Breast epithelium (tissue), 3 donors: ENCODE data around the gene RBBP6.
"Not testable (repeated sequence)": the region's sequence is repeated elsewhere in the genome, so short reads cannot be mapped to it uniquely, and the experiment has no call there.

Experiments used
- POLR2A ChIP-seq: fragments of 450-650 bp; IDR thresholded peaks from one replicate; pipeline ENCODE4 v1.6.1; 2016; ENCODE audit warnings: antibody characterized with exemption, mild to moderate bottlenecking, moderate library complexity
- POLR2AphosphoS5 ChIP-seq, 3 donors: sonication (generic); formaldehyde crosslinking; IDR thresholded peaks; one replicate each; pipeline ENCODE4 v1.6.1; 2017; ENCODE audit warnings: antibody characterized with exemption in 3 of 3
- TF ChIP-seq, protein P1 (sequence below), 3 donors: fragments of 450-650 bp; IDR thresholded peaks; one replicate each; pipeline ENCODE4 v1.5.1; 2016 to 2017; ENCODE audit warnings: antibody characterized with exemption in 3 of 3, mild to moderate bottlenecking in 3 of 3, moderate library complexity in 3 of 3

DNA sequence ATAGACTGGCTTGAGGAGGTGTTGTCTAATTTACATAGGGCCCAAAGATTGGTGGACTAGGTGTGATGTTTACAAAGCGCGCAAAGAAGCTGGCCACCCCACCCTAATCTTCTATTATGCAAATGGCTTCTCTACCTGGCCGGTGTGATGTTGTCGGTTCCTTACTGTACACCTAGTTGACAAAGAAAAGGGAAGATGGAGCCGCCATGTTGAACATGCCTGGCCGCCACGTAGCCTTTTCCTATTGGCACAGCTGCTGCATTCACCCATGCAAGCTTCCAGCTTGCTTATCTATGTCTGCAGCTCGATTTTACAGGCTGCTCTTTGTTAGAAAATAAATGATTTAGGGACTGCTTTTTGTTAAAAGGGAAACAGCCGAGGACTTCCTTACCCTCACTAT is 44.2 kb upstream of the RBBP6 start:
- TF ChIP-seq, protein P1, sequence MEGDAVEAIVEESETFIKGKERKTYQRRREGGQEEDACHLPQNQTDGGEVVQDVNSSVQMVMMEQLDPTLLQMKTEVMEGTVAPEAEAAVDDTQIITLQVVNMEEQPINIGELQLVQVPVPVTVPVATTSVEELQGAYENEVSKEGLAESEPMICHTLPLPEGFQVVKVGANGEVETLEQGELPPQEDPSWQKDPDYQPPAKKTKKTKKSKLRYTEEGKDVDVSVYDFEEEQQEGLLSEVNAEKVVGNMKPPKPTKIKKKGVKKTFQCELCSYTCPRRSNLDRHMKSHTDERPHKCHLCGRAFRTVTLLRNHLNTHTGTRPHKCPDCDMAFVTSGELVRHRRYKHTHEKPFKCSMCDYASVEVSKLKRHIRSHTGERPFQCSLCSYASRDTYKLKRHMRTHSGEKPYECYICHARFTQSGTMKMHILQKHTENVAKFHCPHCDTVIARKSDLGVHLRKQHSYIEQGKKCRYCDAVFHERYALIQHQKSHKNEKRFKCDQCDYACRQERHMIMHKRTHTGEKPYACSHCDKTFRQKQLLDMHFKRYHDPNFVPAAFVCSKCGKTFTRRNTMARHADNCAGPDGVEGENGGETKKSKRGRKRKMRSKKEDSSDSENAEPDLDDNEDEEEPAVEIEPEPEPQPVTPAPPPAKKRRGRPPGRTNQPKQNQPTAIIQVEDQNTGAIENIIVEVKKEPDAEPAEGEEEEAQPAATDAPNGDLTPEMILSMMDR (IDR thresholded peaks at IDR 0.05) = not testable (repeated sequence)
- TF ChIP-seq POLR2A; POLR2AphosphoS5 (IDR thresholded peaks at IDR 0.05): not testable (repeated sequence)
